ENCODE measurements around the gene HRH2.

HRH2 gene

DNA sequence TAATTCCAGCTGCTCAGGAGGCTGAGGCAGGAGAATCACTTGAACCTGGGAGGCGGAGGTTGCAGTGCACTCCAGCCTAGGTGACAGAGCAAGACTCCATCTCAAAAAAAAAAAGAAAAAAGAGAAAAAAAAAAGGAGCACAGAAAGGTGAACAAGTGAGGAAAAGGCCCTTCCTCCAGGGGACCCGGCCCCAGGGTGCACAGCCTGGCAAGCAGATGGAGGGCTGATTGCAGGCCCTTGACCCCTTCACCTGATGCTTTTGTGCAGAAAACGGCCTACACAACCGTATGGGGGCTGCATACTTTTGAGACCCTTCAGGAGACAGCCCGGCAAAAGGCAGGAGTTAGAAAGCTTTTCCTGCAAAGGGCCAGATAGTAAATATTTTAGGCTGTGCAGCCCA is 33.9 kb downstream of the HRH2 start:
- H3K4me3 ChIP-seq (ENCODE audit: low read depth, low read length): no peak overlapping the region
- no peak for DNase-seq (ENCODE audit: low read depth)
- TF ChIP-seq, protein P1, sequence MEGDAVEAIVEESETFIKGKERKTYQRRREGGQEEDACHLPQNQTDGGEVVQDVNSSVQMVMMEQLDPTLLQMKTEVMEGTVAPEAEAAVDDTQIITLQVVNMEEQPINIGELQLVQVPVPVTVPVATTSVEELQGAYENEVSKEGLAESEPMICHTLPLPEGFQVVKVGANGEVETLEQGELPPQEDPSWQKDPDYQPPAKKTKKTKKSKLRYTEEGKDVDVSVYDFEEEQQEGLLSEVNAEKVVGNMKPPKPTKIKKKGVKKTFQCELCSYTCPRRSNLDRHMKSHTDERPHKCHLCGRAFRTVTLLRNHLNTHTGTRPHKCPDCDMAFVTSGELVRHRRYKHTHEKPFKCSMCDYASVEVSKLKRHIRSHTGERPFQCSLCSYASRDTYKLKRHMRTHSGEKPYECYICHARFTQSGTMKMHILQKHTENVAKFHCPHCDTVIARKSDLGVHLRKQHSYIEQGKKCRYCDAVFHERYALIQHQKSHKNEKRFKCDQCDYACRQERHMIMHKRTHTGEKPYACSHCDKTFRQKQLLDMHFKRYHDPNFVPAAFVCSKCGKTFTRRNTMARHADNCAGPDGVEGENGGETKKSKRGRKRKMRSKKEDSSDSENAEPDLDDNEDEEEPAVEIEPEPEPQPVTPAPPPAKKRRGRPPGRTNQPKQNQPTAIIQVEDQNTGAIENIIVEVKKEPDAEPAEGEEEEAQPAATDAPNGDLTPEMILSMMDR (IDR thresholded peaks at IDR 0.05; ENCODE audit: low read depth, low read length, missing control alignments): no peak
- in situ Hi-C loops (cut with HindIII; ENCODE audit: low sequenced_read_pairs): no loop called here

DNA sequence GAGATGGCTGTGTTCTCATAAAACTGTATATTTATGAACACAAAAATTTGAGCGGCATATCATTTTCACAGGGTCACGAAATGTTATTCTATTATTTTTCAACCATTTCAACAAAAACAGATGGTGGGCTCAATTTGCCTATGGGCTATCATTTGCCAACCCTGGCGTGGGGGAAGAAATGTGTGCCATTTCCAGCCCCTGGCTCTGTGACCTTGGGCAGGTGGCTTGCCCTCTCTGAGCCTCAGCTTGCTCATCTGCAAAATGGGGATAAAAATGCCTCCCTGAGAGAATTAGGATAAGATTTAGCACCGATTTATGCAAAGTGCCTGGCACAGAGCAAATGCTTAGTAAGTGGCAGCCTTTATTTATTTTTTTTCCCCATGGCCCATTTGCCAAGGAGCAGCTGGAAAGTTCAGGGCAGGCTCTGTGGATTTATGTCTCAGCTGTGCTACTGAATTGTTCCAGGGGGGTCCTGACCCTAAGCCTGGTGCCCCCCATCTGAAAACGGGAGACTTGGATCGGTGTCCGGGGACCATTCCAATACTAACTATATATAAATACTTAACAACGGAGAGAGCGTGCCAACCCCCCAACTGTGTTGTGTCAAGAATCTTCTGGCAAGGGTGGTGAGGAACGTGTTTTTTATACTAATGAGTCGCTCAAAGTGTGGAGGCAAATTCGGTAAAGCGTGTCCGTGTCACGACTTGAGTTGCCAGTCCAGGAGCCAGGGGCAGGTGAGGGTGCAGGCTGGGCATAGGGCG is 34.5 kb downstream of the HRH2 start:
- TF ChIP-seq, protein P1 (IDR thresholded peaks at IDR 0.05; ENCODE audit: low read depth, low read length, missing control alignments): no peak
- in situ Hi-C loops (cut with HindIII; ENCODE audit: low sequenced_read_pairs): no loop called here
- DNase-seq (ENCODE audit: low read depth): no peak
- no peak overlapping the region for H3K4me3 ChIP-seq (ENCODE audit: low read depth, low read length)

DNA sequence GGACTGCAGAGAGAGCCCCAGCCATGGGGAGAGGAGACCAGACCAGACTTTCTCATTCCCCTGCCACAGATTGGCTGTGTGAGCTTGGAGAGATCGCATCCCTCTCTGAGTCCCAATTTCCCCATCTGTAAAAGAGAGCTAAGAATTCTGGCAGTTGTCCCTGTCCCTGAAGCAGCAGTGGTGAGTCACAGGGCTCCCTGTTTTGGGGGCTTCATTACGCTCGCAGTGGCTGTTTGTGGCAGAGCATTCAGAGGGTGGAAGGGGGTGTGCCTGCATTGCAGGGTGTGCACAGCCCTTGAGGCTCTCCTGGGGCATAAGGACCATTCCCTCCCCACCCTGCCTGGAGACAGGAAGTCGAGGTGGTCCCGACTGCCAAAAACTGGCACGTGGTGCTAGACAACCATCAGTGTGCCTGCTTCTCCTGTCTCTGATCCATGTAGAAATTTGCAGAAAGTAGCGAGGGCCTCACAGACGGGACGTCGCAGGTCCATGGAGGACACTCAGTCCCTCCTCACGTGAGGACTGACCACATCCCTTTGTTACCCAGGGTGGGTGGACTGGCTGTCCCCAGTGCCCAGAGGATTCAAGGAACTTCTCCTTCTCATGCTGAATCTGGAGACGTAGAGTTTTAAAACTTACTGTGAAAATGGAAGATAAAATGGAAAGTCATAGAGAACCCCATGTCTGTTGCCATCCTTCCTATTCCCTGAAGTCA is 35.3 kb downstream of the HRH2 start:
- TF ChIP-seq, protein P1 (IDR thresholded peaks at IDR 0.05; ENCODE audit: low read depth, low read length, missing control alignments): no peak
- H3K4me3 ChIP-seq (ENCODE audit: low read depth, low read length): no peak overlapping the region
- in situ Hi-C loops (cut with HindIII; ENCODE audit: low sequenced_read_pairs): no loop called here
- no peak for DNase-seq (ENCODE audit: low read depth)

DNA sequence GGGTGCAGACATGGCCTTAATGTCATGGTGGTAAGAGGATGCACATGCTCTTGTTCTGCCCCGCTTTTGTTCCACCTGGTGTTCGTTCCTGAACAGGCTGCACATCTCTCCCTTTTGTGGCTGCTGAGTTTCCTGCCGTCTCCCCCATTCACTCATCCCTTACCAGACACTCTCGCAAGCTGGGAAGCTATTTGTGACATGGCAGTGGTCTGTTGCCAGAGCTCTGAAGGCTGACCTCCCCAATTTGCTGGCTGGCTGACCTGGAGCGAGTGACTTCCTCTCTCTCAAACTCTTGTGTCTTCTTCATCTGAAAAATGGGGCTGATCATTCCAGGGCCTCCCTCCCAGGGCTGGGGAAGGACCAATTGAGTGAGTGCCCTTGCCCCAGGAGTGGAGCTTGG is 35.9 kb downstream of the HRH2 start:
- no peak overlapping the region for H3K4me3 ChIP-seq (ENCODE audit: low read depth, low read length)
- in situ Hi-C loops (cut with HindIII; ENCODE audit: low sequenced_read_pairs): no loop called here
- TF ChIP-seq, protein P1 (IDR thresholded peaks at IDR 0.05; ENCODE audit: low read depth, low read length, missing control alignments): no peak
- DNase-seq (ENCODE audit: low read depth): no peak

DNA sequence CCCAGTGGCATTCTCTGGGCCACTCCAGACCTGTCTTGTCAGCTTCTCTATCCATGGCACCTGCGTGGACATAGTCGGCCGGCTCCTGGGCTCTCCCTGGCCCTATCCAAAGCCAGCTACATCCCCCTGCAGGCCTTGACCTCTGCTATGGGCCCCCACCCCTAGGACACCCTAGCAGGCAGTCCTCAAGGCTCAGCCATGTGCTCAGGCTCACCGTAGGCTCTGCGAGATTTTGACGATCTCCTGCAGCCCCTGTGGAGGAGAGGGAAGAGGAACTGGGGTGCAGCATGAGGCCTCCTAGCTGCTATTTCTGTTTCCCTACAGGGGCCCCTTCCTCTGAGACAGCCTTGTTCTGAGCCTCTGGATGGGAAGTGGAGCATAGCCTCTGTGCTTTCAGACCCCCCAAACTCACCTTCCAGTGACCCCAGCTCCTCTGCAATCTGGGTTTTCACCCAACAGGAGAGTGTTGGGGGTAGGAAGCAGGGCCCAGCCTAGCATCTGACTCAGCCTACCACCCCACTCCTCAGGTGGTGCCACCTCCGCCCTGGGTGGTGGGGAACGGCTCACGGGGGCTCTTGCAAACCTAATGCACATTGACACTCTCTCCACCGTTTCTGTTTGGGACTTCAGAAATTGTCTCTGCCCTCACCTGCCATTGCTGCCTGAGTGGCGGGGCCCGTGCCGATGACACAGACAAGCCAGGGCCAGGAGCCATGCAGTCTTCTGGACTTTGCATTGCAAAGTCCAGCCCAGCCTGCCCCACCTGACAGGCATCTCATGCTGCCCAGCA is 36.7 kb downstream of the HRH2 start:
- TF ChIP-seq, protein P1 (IDR thresholded peaks at IDR 0.05; ENCODE audit: low read depth, low read length, missing control alignments): no peak
- no peak for DNase-seq (ENCODE audit: low read depth)
- in situ Hi-C loops (cut with HindIII; ENCODE audit: low sequenced_read_pairs): no loop called here
- H3K4me3 ChIP-seq (ENCODE audit: low read depth, low read length): no peak overlapping the region
